Endothelial cell (in vitro differentiated cells): ENCODE data around the gene SIRT2. TPM values are rescaled to one million over a fixed set of nuclear protein-coding genes. Genes with fewer than 3 reads are reported as not detected.

Experiments used
- DNase-seq: peaks from one replicate; pipeline ENCODE4 v3.0.0; 2021; ENCODE audit warnings: low spot score
- H3K27ac Mint-ChIP-seq: one replicate; pipeline ENCODE4 v1.8.0; 2021; ENCODE audit warnings: mixed read lengths, inconsistent platforms; ENCODE audit not compliant: unreplicated experiment
- H3K27me3 Mint-ChIP-seq: one replicate; pipeline ENCODE4 v1.8.0; 2021; ENCODE audit warnings: mild to moderate bottlenecking, moderate library complexity, mixed read lengths, inconsistent platforms; ENCODE audit not compliant: unreplicated experiment
- H3K36me3 Mint-ChIP-seq: one replicate; pipeline ENCODE4 v1.8.0; 2021; ENCODE audit warnings: mild to moderate bottlenecking, low read depth, mixed read lengths, inconsistent platforms; ENCODE audit not compliant: unreplicated experiment
- H3K4me1 Mint-ChIP-seq: one replicate; pipeline ENCODE4 v1.8.0; 2021; ENCODE audit warnings: mild to moderate bottlenecking, mixed read lengths, inconsistent platforms; ENCODE audit not compliant: unreplicated experiment
- H3K4me3 Mint-ChIP-seq: one replicate; pipeline ENCODE4 v1.8.0; 2021; ENCODE audit warnings: mild to moderate bottlenecking, mixed read lengths, inconsistent platforms; ENCODE audit not compliant: unreplicated experiment
- H3K9me3 Mint-ChIP-seq: one replicate; pipeline ENCODE4 v1.8.0; 2021; ENCODE audit warnings: mixed read lengths, inconsistent platforms; ENCODE audit not compliant: unreplicated experiment
- CTCF ChIP-seq: fragments of 200-600 bp; sonication (generic); IDR thresholded peaks from one replicate; pipeline ENCODE4 v1.5.0; 2021; ENCODE audit warnings: antibody characterized with exemption; ENCODE audit not compliant: unreplicated experiment
- total RNA-seq: library from RNA; stranded (reverse); fragmentation: NEBNext Ultra II Directional; extraction: Animal tissue kit (Norgen Biotek cat#: 25700); gene quantifications from one replicate; pipeline ENCODE4 v1.2.1, GENCODE V29; 2021; ENCODE audit not compliant: unreplicated experiment

Gene SIRT2
- total RNA-seq, 1 donor from 2014 or later: 45.9 TPM

- Mint-ChIP-seq H3K36me3 (peaks cover 40% of the 10 kb centered on the region), H3K27me3 (peaks cover 3% of the 10 kb centered on the region), H3K4me1 (peaks cover 1% of the 10 kb centered on the region), H3K27ac (no peak overlapping the region), H3K4me3 (no peak overlapping the region), H3K9me3 (no peaks in the 10 kb centered on the region)
- TF ChIP-seq CTCF: no peak
- DNase-seq: no peak
Measured at GRCh38 chr19:38836983-38837626, 62.3 kb downstream of the SIRT2 start.

- no peak overlapping the region for H3K27ac Mint-ChIP-seq
- no peak for DNase-seq
- no peak overlapping the region for H3K4me3 Mint-ChIP-seq
- peaks cover 5% of the 10 kb centered on the region for H3K4me1 Mint-ChIP-seq
- peaks cover 34% of the 10 kb centered on the region for H3K36me3 Mint-ChIP-seq
- H3K27me3 Mint-ChIP-seq: peaks cover 3% of the 10 kb centered on the region
- no peaks in the 10 kb centered on the region for H3K9me3 Mint-ChIP-seq
- TF ChIP-seq CTCF: no peak
Measured at GRCh38 chr19:38836159-38836982, 63.0 kb downstream of the SIRT2 start.

- H3K4me1 Mint-ChIP-seq: peaks cover 11% of the 10 kb centered on the region
- H3K4me3 Mint-ChIP-seq: no peak overlapping the region
- TF ChIP-seq CTCF: no peak
Measured at GRCh38 chr19:38834590-38834989, 64.8 kb downstream of the SIRT2 start.

GRCh38 chr19:38834104-38834490 lies 65.3 kb downstream of the SIRT2 start:
- Mint-ChIP-seq H3K4me3 (no peak overlapping the region), H3K36me3 (peaks cover 17% of the 10 kb centered on the region), H3K27me3 (peaks cover 3% of the 10 kb centered on the region), H3K4me1 (peaks cover 11% of the 10 kb centered on the region), H3K27ac (no peak overlapping the region), H3K9me3 (no peaks in the 10 kb centered on the region)
- no peak for DNase-seq
- no peak for TF ChIP-seq CTCF

More at GRCh38 chr19:38834590-38834989, 64.8 kb downstream of the SIRT2 start:
- Mint-ChIP-seq H3K9me3 (no peaks in the 10 kb centered on the region), H3K27ac (no peak overlapping the region), H3K36me3 (peaks cover 22% of the 10 kb centered on the region), H3K27me3 (peaks cover 3% of the 10 kb centered on the region)
- no peak for DNase-seq

- Mint-ChIP-seq H3K4me1 (peaks cover 11% of the 10 kb centered on the region), H3K9me3 (no peaks in the 10 kb centered on the region), H3K27me3 (peaks cover 2% of the 10 kb centered on the region), H3K4me3 (no peak overlapping the region), H3K36me3 (peaks cover 15% of the 10 kb centered on the region), H3K27ac (no peak overlapping the region)
- DNase-seq: no peak
- TF ChIP-seq CTCF: no peak
Measured at GRCh38 chr19:38833092-38833425, 66.4 kb downstream of the SIRT2 start.
